Fibroblast of lung (primary cell): ENCODE data around the gene KIF17. TPM values are rescaled to one million over a fixed set of nuclear protein-coding genes. Genes with fewer than 3 reads are reported as not detected.

Experiments used
- DNase-seq, 2 donors: peaks; one replicate each; pipeline versions ENCODE4 v3.0.0 to v3.0.0-alpha.2; 2010; ENCODE audit warnings: low read depth in 2 of 2
- H2AFZ ChIP-seq: 2 replicates; pipeline ENCODE4 v1.5.1; 2012; ENCODE audit warnings: low read length, control low read depth, inconsistent platforms
- H3K27ac ChIP-seq: 2 replicates; pipeline ENCODE4 v1.5.1; 2011; ENCODE audit warnings: low read length, control low read depth; ENCODE audit not compliant: insufficient read depth
- H3K27me3 ChIP-seq: 2 replicates; pipeline ENCODE4 v1.5.1; 2011; ENCODE audit warnings: mild to moderate bottlenecking, low read length; ENCODE audit not compliant: control insufficient read depth, insufficient read depth
- H3K36me3 ChIP-seq: 2 replicates; pipeline ENCODE4 v1.5.1; 2011; ENCODE audit warnings: low read length; ENCODE audit not compliant: control insufficient read depth, insufficient read depth
- H3K4me1 ChIP-seq: 2 replicates; pipeline ENCODE4 v1.5.1; 2011; ENCODE audit warnings: low read length; ENCODE audit not compliant: control insufficient read depth, insufficient read depth; ENCODE audit errors: extremely low read depth
- H3K4me2 ChIP-seq: 2 replicates; pipeline ENCODE4 v1.5.1; 2011; ENCODE audit warnings: low read length, control low read depth; ENCODE audit not compliant: insufficient read depth; ENCODE audit errors: extremely low read depth
- H3K4me3 ChIP-seq, 4 experiments: fragments of 200-600 bp in 1 of 4; sonication (generic) in 1 of 4; replicated peaks in 1 of 4; 2 replicates each; pipeline ENCODE4 v1.5.1; 2011 to 2016; ENCODE audit warnings: low read length in 4 of 4, low read depth in 3 of 4, mild to moderate bottlenecking in 3 of 4, control low read depth in 2 of 4, inconsistent platforms in 1 of 4, mixed read lengths in 1 of 4; ENCODE audit not compliant: insufficient read depth in 1 of 4; ENCODE audit errors: control extremely low read depth in 1 of 4
- H3K79me2 ChIP-seq: 2 replicates; pipeline ENCODE4 v1.5.1; 2012; ENCODE audit warnings: mild to moderate bottlenecking, low read length, inconsistent platforms; ENCODE audit not compliant: control insufficient read depth, insufficient read depth
- H3K9ac ChIP-seq: 2 replicates; pipeline ENCODE4 v1.5.1; 2011; ENCODE audit warnings: mild to moderate bottlenecking, low read length, control low read depth; ENCODE audit not compliant: insufficient read depth
- H3K9me3 ChIP-seq: 2 replicates; pipeline ENCODE4 v1.5.1; 2012; ENCODE audit warnings: low read depth, low read length; ENCODE audit not compliant: control insufficient read depth, insufficient read depth
- H4K20me1 ChIP-seq: 2 replicates; pipeline ENCODE4 v1.5.1; 2011; ENCODE audit warnings: low read length; ENCODE audit not compliant: control insufficient read depth, insufficient read depth; ENCODE audit errors: extremely low read depth
- CTCF ChIP-seq, 2 donors: IDR thresholded peaks in 1 of 2; conservative IDR thresholded peaks in 1 of 2; 1 replicate in 1 of 2; 2 replicates in 1 of 2; pipeline ENCODE4 v1.5.1; 2011 to 2012; ENCODE audit warnings: low read length in 2 of 2, control low read depth in 1 of 2, inconsistent platforms in 1 of 2, low read depth in 1 of 2, mild to moderate bottlenecking in 1 of 2
- EZH2 ChIP-seq: IDR thresholded peaks from 2 replicates; pipeline ENCODE4 v1.5.1; 2012; ENCODE audit warnings: low read length, control low read depth, mild to moderate bottlenecking; ENCODE audit errors: missing control alignments
- polyA plus RNA-seq, 2 donors: library from polyadenylated mRNA; depleted of rRNA in 1 of 2; stranded (reverse) in 1 of 2; unstranded in 1 of 2; fragments of >200 nt; gene quantifications; 2 replicates each; pipeline ENCODE4 v1.2.1, GENCODE V29; 2011 to 2012; ENCODE audit warnings: missing spikeins in 1 of 2
- total RNA-seq: library from RNA; depleted of rRNA; stranded (reverse); fragments of >200 nt; gene quantifications from 2 replicates; pipeline ENCODE4 v1.2.1, GENCODE V29; 2014

KIF17 gene
- total and polyA plus RNA-seq, 2 donors (not counting 1 experiment from before 2014, with no cell fraction given) = 1.8 to 3.0 TPM

- Histone ChIP-seq H3K9ac (peak overlapping the region; percentile 81), H3K4me1 (peaks cover 15% of the 10 kb centered on the region), H4K20me1 (no peaks in the 10 kb centered on the region), H3K27ac (peak overlapping the region; percentile 94), H3K27me3 (no peaks in the 10 kb centered on the region), H2AFZ (peak overlapping the region; percentile 63), H3K4me3 (peak overlapping the region; percentile 58 to 71 (median 67)), H3K36me3 (peaks cover 1% of the 10 kb centered on the region), H3K4me2 (peak overlapping the region; percentile 97), H3K79me2 (no peaks in the 10 kb centered on the region), H3K9me3 (no peaks in the 10 kb centered on the region)
- TF ChIP-seq EZH2 (no peak), CTCF (conservative IDR thresholded peaks at IDR 0.05 in 1 of 2, IDR thresholded peaks at IDR 0.05 in 1 of 2; ENCODE audit: low read depth in 1 of 2, low read length in 2 of 2) (no peak)
- peak; percentile 51 to 54 for DNase-seq
Measured at GRCh38 chr1:20732071-20732587, 14.3 kb upstream of the KIF17 start.

- Histone ChIP-seq H3K9me3 (no peaks in the 10 kb centered on the region), H4K20me1 (no peaks in the 10 kb centered on the region), H3K27ac (peak overlapping the region; percentile 94), H2AFZ (peak overlapping the region; percentile 27), H3K36me3 (peaks cover 1% of the 10 kb centered on the region), H3K4me1 (peaks cover 15% of the 10 kb centered on the region), H3K79me2 (no peaks in the 10 kb centered on the region), H3K4me2 (peak overlapping the region; percentile 97), H3K4me3 (peak overlapping the region in 3 of 4 experiments; percentile 48 to 66 (median 51)), H3K9ac (peak overlapping the region; percentile 81), H3K27me3 (no peaks in the 10 kb centered on the region)
- no peak for DNase-seq
- TF ChIP-seq CTCF (conservative IDR thresholded peaks at IDR 0.05 in 1 of 2, IDR thresholded peaks at IDR 0.05 in 1 of 2; ENCODE audit: low read depth in 1 of 2, low read length in 2 of 2) = no peak
- TF ChIP-seq EZH2 = no peak
Measured at GRCh38 chr1:20731057-20731991, 13.5 kb upstream of the KIF17 start.

DNA sequence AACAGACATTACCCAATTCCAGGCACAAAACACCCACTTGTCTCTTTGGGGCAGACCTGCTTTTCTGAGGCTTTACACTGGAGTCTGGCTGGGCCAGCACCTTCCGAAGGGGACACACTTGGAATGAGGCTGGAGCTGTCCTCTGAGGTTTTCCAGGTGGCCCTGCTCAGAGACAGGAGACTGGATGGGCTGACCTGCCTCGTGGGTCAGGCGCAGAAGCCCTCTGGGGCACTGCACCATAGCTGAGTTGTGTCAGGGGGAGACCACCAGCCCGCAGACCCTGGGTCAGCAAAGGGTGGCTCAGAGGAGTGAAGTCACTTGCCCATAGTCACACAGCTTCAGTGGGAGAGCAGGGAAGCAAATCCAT, 12.9 kb upstream of the KIF17 start:
- Histone ChIP-seq H4K20me1 (no peaks in the 10 kb centered on the region), H3K79me2 (no peaks in the 10 kb centered on the region), H3K9ac (no peak overlapping the region), H3K9me3 (no peaks in the 10 kb centered on the region), H3K4me1 (peaks cover 15% of the 10 kb centered on the region), H2AFZ (no peak overlapping the region), H3K36me3 (peaks cover 1% of the 10 kb centered on the region), H3K4me2 (peak overlapping the region; percentile 54), H3K4me3 (peak overlapping the region in 2 of 4 experiments; percentile 17 to 19), H3K27me3 (no peaks in the 10 kb centered on the region), H3K27ac (no peak overlapping the region)
- TF ChIP-seq EZH2 (no peak), CTCF (conservative IDR thresholded peaks at IDR 0.05 in 1 of 2, IDR thresholded peaks at IDR 0.05 in 1 of 2; ENCODE audit: low read depth in 1 of 2, low read length in 2 of 2) (no peak)
- no peak for DNase-seq
